ENCODE measurements around the gene TNNI3. TPM values are rescaled to one million over a fixed set of nuclear protein-coding genes. Genes with fewer than 3 reads are reported as not detected.
A peak's percentile ranks its signal among the peaks of the same experiment; 100 is the strongest.

Gene TNNI3
- total and polyA plus RNA-seq, 2 of the 4 experiments (the other 2 are of a cell fraction) = not detected

- Histone ChIP-seq H3K23ac (ENCODE audit: low read depth, low read length) (peak overlapping the region; percentile 73; the same call in 1 of the 2 replicates), H3K27me3 (ENCODE audit: control insufficient read depth, insufficient read depth, low read length) (peaks cover 17% of the 10 kb centered on the region), H3K56ac (ENCODE audit: extremely low read depth, insufficient read depth, low read length) (peak overlapping the region; percentile 3; the same call in 1 of the 2 replicates), H3K18ac (ENCODE audit: low read depth, low read length) (no peak overlapping the region), H4K8ac (ENCODE audit: low read depth in 2 of 2, low read length in 2 of 2) (peak overlapping the region; percentile 50 to 95; a peak in 3 of 4 replicates), H2AK5ac (ENCODE audit: low read depth, low read length) (no peak overlapping the region), H2BK5ac (ENCODE audit: low read depth, low read length, poor library complexity, severe bottlenecking) (no peak overlapping the region), H3K4me2 (ENCODE audit: low read depth, low read length) (peak overlapping the region; percentile 68), H4K91ac (ENCODE audit: insufficient read depth, low read depth, low read length) (peak overlapping the region; percentile 6; the same call in 1 of the 2 replicates), H2AFZ (replicated peaks; ENCODE audit: low read length, poor library complexity) (peak overlapping the region; percentile 91), H2BK120ac (ENCODE audit: low read depth, low read length) (no peak overlapping the region), H2BK20ac (ENCODE audit: low read depth, low read length) (no peak overlapping the region), H3K9ac (ENCODE audit: low read depth, low read length) (peak overlapping the region; percentile 17; the same call in 1 of the 2 replicates), H3K27ac (ENCODE audit: insufficient read depth, low read length) (no peak overlapping the region), H2BK15ac (ENCODE audit: low read depth, low read length) (no peak overlapping the region), H3K4me3 (ENCODE audit: insufficient read depth, low read depth, low read length) (peak overlapping the region; percentile 14), H3K79me1 (ENCODE audit: low read depth in 1 of 2, low read length in 2 of 2) (no peaks in the 10 kb centered on the region), H2AK9ac (replicated peaks; ENCODE audit: low read depth, low read length, poor library complexity) (peak overlapping the region; percentile 74), H3K36me3 (ENCODE audit: control insufficient read depth, insufficient read depth, low read length) (no peaks in the 10 kb centered on the region), H3K4ac (ENCODE audit: low read depth, low read length) (peak overlapping the region; percentile 65; the same call in 1 of the 2 replicates), H3K14ac (replicated peaks; ENCODE audit: low read depth, low read length) (0 out of 2 replicates have a peak overlapping the region, but pooled peaks have one; percentile 30), H4K5ac (ENCODE audit: low read depth, low read length) (no peak overlapping the region), H4K20me1 (ENCODE audit: insufficient read depth, low read length) (peaks cover 3% of the 10 kb centered on the region), H3K9me1 (ENCODE audit: insufficient read depth, low read length) (no peaks in the 10 kb centered on the region), H3K4me1 (ENCODE audit: control insufficient read depth, insufficient read depth, low read length) (peaks cover 4% of the 10 kb centered on the region; the same call in 1 of the 2 replicates), H3K9me3 (ENCODE audit: control insufficient read depth, insufficient read depth, low read length) (no peaks in the 10 kb centered on the region)
- TF ChIP-seq MAZ (IDR thresholded peaks at IDR 0.05; ENCODE audit: borderline replicate concordance, low read depth, low read length) (peak; percentile 26; the same call in 1 of the 2 replicates), RCOR1 (IDR thresholded peaks at IDR 0.05; ENCODE audit: insufficient replicate concordance, low read length) (no peak)
- DNase-seq (peak; percentile 43), ATAC-seq (ENCODE audit: low read depth) (peak; percentile 85)
- dilution Hi-C loops (cut with HindIII; ENCODE audit: low sequenced_read_pairs, unreplicated experiment) (no loop called here), in situ Hi-C loops (cut with MboI; ENCODE audit: low sequenced_read_pairs) (no loop called here), intact Hi-C loops (cut with micrococcal nuclease) (no loop called here)
- ChIA-PET POLR2A (ENCODE audit: unreplicated experiment) (no interaction called here), CTCF (no interaction called here)
- 0% methylated on average over 7 of the region's 37 CpGs; no CpG with 5 or more reads in 1 of the 2 experiments for WGBS, 2 experiments (ENCODE audit: extremely low coverage in 2 of 2, insufficient read length in 1 of 2)
- BruUV-seq (replicated peaks) = no TSS peak
Observed at GRCh38 chr19:55173714-55174409, 16.3 kb upstream of the TNNI3 start.
